ENCODE results near the gene PCYT2. TPM values are rescaled to one million over a fixed set of nuclear protein-coding genes. Genes with fewer than 3 reads are reported as not detected.

The PCYT2 gene
- polyA plus RNA-seq, 1 donor (not counting 4 experiments of a cell fraction or from before 2014, with no cell fraction given), result 38.1 TPM

DNA sequence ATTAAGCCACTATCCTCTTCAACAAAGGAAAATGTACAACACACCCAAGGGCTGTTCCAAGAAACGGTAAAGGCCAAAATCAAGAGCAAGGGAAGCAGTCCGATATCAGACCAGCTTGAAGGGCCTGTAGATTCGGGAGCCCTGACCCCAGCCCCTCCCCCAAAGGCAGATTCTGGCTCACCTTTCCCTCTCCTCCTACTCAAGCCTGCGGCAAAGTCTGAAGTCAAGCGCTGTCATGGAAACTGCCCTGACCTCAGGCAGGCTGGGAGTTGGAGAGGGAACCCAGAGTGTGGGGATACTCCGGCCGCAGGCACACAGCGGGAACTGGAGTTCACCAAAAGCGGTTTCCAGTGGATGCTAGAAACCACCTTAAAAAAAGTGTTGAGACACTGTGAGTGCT, 21.6 kb downstream of the PCYT2 start:
- H3K36me3 ChIP-seq (ENCODE audit: control insufficient read depth in 2 of 2, extremely low read depth in 1 of 2, insufficient read depth in 2 of 2, low read length in 2 of 2), result peaks cover 38 to 44% of the 10 kb centered on the region in 2 experiments
- no peak for FAIRE-seq

DNA sequence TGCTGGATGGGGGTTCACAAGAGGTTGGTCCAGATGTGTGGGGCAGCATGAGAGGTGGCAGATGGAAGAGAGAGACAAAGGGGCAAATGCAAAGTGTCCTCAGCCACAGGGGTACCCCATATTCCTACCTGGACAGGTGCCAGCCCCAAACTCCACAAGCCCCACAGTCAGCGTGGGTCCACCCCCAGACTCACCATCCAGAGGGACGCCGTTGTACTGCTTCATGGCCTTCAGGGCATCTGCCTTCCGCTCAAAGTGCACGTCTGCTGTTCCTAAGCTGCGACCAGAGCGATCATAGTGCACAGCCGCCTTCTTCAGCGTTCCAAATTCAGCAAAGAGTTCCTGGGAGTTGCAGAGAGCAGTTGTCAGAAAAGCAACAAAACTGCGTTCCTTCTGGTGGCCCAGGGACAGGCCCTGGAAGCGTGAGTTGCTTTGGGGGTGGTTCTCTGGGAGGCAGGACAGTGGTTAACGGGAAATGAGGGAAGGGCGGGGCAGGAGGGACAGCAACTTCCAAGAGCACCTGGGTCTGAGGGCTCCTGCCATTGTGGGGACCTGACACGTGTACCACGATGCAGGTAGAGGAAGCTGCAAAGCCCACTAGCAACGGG, 22.1 kb downstream of the PCYT2 start:
- FAIRE-seq (no peak), DNase-seq (ENCODE audit: low read depth, low spot score) (no peak)
- Histone ChIP-seq H2AFZ (ENCODE audit: control insufficient read depth, low read length) (no peak overlapping the region), H3K9ac (ENCODE audit: control insufficient read depth, extremely low read depth, insufficient read depth, low read length) (no peak overlapping the region), H3K4me3 (ENCODE audit: control insufficient read depth in 2 of 3, extremely low read depth in 1 of 3, insufficient read depth in 2 of 3, low read depth in 1 of 3, low read length in 3 of 3) (no peak overlapping the region), H3K27ac (ENCODE audit: control insufficient read depth, insufficient read depth, low read length) (no peak overlapping the region), H3K27me3 (ENCODE audit: control insufficient read depth, extremely low read depth, insufficient read depth, low read length) (no peaks in the 10 kb centered on the region), H3K36me3 (ENCODE audit: control insufficient read depth in 2 of 2, extremely low read depth in 1 of 2, insufficient read depth in 2 of 2, low read length in 2 of 2) (peaks cover 40 to 44% of the 10 kb centered on the region in 2 experiments), H3K4me1 (ENCODE audit: control insufficient read depth, extremely low read depth, insufficient read depth, low read length) (peaks cover 13% of the 10 kb centered on the region), H4K20me1 (ENCODE audit: control insufficient read depth, extremely low read depth, insufficient read depth, low read length) (no peaks in the 10 kb centered on the region), H3K9me3 (ENCODE audit: control insufficient read depth, low read depth, low read length) (no peaks in the 10 kb centered on the region), H3K4me2 (ENCODE audit: control insufficient read depth, extremely low read depth, insufficient read depth, low read depth, low read length) (no peak overlapping the region), H3K9me1 (ENCODE audit: control insufficient read depth, extremely low read depth, insufficient read depth, low read length) (no peaks in the 10 kb centered on the region), H3K79me2 (ENCODE audit: control insufficient read depth, insufficient read depth, low read length) (peaks cover 65% of the 10 kb centered on the region)
- dilution Hi-C loops (cut with MboI; ENCODE audit: extremely low pct_ligation_motif_present, low sequenced_read_pairs), result no loop called here
- TF ChIP-seq EZH2 (IDR thresholded peaks at IDR 0.05; ENCODE audit: low read length), result no peak

More for the DNA sequence above, 21.6 kb downstream of the PCYT2 start:
- Histone ChIP-seq H3K4me2 (ENCODE audit: control insufficient read depth, extremely low read depth, insufficient read depth, low read depth, low read length) (no peak overlapping the region), H3K9me1 (ENCODE audit: control insufficient read depth, extremely low read depth, insufficient read depth, low read length) (no peaks in the 10 kb centered on the region), H4K20me1 (ENCODE audit: control insufficient read depth, extremely low read depth, insufficient read depth, low read length) (no peaks in the 10 kb centered on the region), H3K4me3 (ENCODE audit: control insufficient read depth in 2 of 3, extremely low read depth in 1 of 3, insufficient read depth in 2 of 3, low read depth in 1 of 3, low read length in 3 of 3) (no peak overlapping the region), H3K27ac (ENCODE audit: control insufficient read depth, insufficient read depth, low read length) (no peak overlapping the region), H3K27me3 (ENCODE audit: control insufficient read depth, extremely low read depth, insufficient read depth, low read length) (no peaks in the 10 kb centered on the region), H3K9ac (ENCODE audit: control insufficient read depth, extremely low read depth, insufficient read depth, low read length) (no peak overlapping the region), H3K9me3 (ENCODE audit: control insufficient read depth, low read depth, low read length) (no peaks in the 10 kb centered on the region), H3K79me2 (ENCODE audit: control insufficient read depth, insufficient read depth, low read length) (peaks cover 64% of the 10 kb centered on the region), H3K4me1 (ENCODE audit: control insufficient read depth, extremely low read depth, insufficient read depth, low read length) (peaks cover 13% of the 10 kb centered on the region), H2AFZ (ENCODE audit: control insufficient read depth, low read length) (no peak overlapping the region)
- dilution Hi-C loops (cut with MboI; ENCODE audit: extremely low pct_ligation_motif_present, low sequenced_read_pairs), result no loop called here
- no peak for DNase-seq (ENCODE audit: low read depth, low spot score)
- no peak for TF ChIP-seq EZH2 (IDR thresholded peaks at IDR 0.05; ENCODE audit: low read length)
- TF ChIP-seq, protein P1, sequence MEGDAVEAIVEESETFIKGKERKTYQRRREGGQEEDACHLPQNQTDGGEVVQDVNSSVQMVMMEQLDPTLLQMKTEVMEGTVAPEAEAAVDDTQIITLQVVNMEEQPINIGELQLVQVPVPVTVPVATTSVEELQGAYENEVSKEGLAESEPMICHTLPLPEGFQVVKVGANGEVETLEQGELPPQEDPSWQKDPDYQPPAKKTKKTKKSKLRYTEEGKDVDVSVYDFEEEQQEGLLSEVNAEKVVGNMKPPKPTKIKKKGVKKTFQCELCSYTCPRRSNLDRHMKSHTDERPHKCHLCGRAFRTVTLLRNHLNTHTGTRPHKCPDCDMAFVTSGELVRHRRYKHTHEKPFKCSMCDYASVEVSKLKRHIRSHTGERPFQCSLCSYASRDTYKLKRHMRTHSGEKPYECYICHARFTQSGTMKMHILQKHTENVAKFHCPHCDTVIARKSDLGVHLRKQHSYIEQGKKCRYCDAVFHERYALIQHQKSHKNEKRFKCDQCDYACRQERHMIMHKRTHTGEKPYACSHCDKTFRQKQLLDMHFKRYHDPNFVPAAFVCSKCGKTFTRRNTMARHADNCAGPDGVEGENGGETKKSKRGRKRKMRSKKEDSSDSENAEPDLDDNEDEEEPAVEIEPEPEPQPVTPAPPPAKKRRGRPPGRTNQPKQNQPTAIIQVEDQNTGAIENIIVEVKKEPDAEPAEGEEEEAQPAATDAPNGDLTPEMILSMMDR (optimal IDR thresholded peaks at IDR 0.05 in 1 of 3, IDR thresholded peaks at IDR 0.05 in 1 of 3, conservative IDR thresholded peaks at IDR 0.05 in 1 of 3; ENCODE audit: extremely low read depth in 1 of 3, insufficient read depth in 2 of 3, low read length in 3 of 3), result no peak

Measured in keratinocyte (primary cell).